Measurements from ENCODE around the gene PHLDA1.

The PHLDA1 gene

DNA sequence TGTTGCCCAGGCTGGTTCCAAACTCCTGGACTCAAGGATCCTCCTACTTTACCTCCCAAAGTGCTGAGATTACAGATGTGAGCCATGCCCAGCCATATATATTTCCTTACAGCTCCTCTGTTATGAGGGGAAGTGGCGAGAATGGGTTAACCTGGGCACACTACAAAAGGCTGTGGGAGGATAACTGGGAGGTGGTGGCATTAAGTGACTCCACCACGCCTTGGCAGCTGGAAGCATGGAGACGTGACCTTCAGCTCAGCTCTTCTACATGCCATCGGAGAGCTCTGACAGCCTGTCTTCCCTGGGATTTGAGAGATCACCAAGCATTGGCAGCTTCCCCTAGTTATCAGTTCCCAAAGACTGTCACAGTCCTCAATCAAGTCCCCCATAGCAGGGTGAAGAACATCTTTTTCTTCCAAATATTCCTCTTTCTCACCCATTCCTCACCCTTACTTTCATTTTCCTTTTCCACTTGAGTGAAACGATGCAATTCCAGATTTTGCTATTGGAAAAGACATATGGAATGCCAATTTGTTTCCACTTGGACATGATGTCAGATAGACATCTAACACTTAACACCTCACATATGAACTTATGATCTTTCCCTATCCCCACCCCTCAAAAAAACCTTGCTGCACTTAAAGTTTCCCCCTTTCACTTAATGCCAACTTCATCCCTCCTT is 48.5 kb downstream of the PHLDA1 start:
- Histone ChIP-seq H3K4me1 (ENCODE audit: low read depth, poor library complexity, severe bottlenecking) (peaks cover 32% of the 10 kb centered on the region), H3K79me2 (ENCODE audit: insufficient read depth, low read depth) (no peaks in the 10 kb centered on the region), H3K4me2 (no peak overlapping the region), H3K9ac (no peak overlapping the region), H3K27me3 (ENCODE audit: insufficient read depth, low read depth) (no peaks in the 10 kb centered on the region), H3K36me3 (ENCODE audit: insufficient read depth) (no peaks in the 10 kb centered on the region), H3K4me3 (IDR thresholded peaks at IDR 0.05; ENCODE audit: insufficient read depth, low read depth, low read length) (no peak overlapping the region), H2AFZ (ENCODE audit: low read depth) (no peak overlapping the region), H4K20me1 (ENCODE audit: insufficient read depth) (no peaks in the 10 kb centered on the region), H3K27ac (no peak overlapping the region)
- TF ChIP-seq CTCF (conservative IDR thresholded peaks at IDR 0.05; ENCODE audit: low read depth, low read length), result no peak

DNA sequence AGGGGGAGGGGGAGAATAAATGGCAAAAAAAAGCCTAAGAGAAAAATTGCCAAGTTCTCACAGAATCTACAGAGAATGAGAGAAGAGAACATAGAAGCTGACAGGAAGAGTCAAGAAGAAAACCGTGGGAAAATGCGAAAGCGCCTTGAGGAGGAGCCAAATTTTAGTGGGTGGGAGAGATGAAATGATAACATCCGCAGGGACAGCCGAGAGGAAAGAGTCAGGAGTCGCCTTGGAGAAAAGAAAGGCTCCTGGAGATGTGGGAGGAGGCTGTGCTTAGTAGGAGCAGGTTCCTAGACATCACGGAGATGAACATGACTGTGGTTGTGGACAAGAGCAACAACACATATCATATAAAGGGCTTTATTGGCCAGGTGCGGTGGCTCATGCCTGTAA is 49.4 kb downstream of the PHLDA1 start:
- Histone ChIP-seq H3K27ac (no peak overlapping the region), H3K4me2 (no peak overlapping the region), H3K36me3 (ENCODE audit: insufficient read depth) (no peaks in the 10 kb centered on the region), H3K4me3 (IDR thresholded peaks at IDR 0.05; ENCODE audit: insufficient read depth, low read depth, low read length) (no peak overlapping the region), H3K27me3 (ENCODE audit: insufficient read depth, low read depth) (no peaks in the 10 kb centered on the region), H3K79me2 (ENCODE audit: insufficient read depth, low read depth) (no peaks in the 10 kb centered on the region), H3K4me1 (ENCODE audit: low read depth, poor library complexity, severe bottlenecking) (peaks cover 41% of the 10 kb centered on the region), H4K20me1 (ENCODE audit: insufficient read depth) (no peaks in the 10 kb centered on the region), H2AFZ (ENCODE audit: low read depth) (no peak overlapping the region), H3K9ac (no peak overlapping the region)
- TF ChIP-seq CTCF (conservative IDR thresholded peaks at IDR 0.05; ENCODE audit: low read depth, low read length), result no peak

DNA sequence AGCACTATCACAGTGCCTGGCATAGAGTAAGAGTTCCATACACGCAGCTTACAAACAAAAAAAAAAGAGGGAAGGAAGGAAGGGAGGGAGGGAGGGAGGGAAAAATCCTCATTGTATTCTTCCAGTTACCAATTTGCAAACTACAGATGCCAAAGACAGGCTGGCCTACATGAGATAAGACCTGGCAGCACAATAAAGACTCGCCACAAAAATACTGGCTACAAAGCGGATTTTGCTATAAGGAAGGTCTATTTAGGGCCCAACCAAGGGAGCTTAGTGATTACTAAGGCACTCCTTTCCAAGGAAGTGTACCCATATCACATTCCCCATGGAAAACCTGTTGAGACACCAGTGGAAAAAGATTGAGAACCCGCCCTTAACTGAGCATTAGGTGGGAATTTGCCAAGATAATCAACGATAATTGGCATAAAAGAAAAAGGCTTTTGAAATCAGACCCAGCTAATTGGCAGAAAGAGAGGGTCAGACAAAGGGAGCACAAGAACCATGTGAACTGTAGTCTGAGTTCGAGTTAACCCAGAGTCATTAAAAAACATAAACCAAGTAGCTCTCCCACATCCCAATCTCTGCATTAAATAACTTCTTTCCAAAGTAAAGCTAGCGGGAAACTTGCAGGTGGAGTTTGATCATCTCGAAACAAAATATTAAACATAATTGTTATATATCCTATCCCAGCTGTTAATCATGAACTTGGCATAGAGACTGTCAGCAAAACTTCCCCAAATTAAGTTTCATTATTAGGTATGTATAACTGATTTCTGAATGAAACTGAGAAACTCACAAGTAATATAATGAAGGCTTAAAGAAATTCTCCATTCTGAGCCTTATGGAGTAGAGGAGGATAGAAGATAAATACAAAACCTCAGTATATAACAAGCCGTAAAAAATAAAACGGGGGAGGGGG is 50.1 kb downstream of the PHLDA1 start:
- no peaks in the 10 kb centered on the region for H3K79me2 ChIP-seq (ENCODE audit: insufficient read depth, low read depth)
- no peak overlapping the region for H3K4me2 ChIP-seq
- H3K36me3 ChIP-seq (ENCODE audit: insufficient read depth), result no peaks in the 10 kb centered on the region
- peaks cover 37% of the 10 kb centered on the region for H3K4me1 ChIP-seq (ENCODE audit: low read depth, poor library complexity, severe bottlenecking)
- no peak overlapping the region for H2AFZ ChIP-seq (ENCODE audit: low read depth)
- no peak overlapping the region for H3K4me3 ChIP-seq (IDR thresholded peaks at IDR 0.05; ENCODE audit: insufficient read depth, low read depth, low read length)
- H3K27ac ChIP-seq, result no peak overlapping the region
- H4K20me1 ChIP-seq (ENCODE audit: insufficient read depth), result no peaks in the 10 kb centered on the region
- TF ChIP-seq CTCF (conservative IDR thresholded peaks at IDR 0.05; ENCODE audit: low read depth, low read length), result no peak
- no peak overlapping the region for H3K9ac ChIP-seq
- no peaks in the 10 kb centered on the region for H3K27me3 ChIP-seq (ENCODE audit: insufficient read depth, low read depth)

- no peak for TF ChIP-seq CTCF (conservative IDR thresholded peaks at IDR 0.05; ENCODE audit: low read depth, low read length)
- Histone ChIP-seq H3K27ac (no peak overlapping the region), H3K36me3 (ENCODE audit: insufficient read depth) (no peaks in the 10 kb centered on the region), H3K4me1 (ENCODE audit: low read depth, poor library complexity, severe bottlenecking) (peaks cover 20% of the 10 kb centered on the region), H3K9ac (no peak overlapping the region), H3K4me2 (no peak overlapping the region), H4K20me1 (ENCODE audit: insufficient read depth) (no peaks in the 10 kb centered on the region), H2AFZ (ENCODE audit: low read depth) (no peak overlapping the region), H3K79me2 (ENCODE audit: insufficient read depth, low read depth) (no peaks in the 10 kb centered on the region), H3K27me3 (ENCODE audit: insufficient read depth, low read depth) (no peaks in the 10 kb centered on the region), H3K4me3 (IDR thresholded peaks at IDR 0.05; ENCODE audit: insufficient read depth, low read depth, low read length) (no peak overlapping the region)
Observed at GRCh38 chr12:75979181-75979580, 52.4 kb downstream of the PHLDA1 start.
